Naive B cell (primary cell): ENCODE results near the gene PPEF2. TPM values are rescaled to one million over a fixed set of nuclear protein-coding genes. Genes with fewer than 3 reads are reported as not detected.
"Not testable (repeated sequence)": the region's sequence is repeated elsewhere in the genome, so short reads cannot be mapped to it uniquely, and the experiment has no call there.

Experiments
- ATAC-seq, 2 donors: fragments of 150-1000 bp; cut with Tn5 transposase; 2 replicates each; pipeline ENCODE4 v1.10.0; 2021; ENCODE audit warnings: low read depth in 2 of 2, mild to moderate bottlenecking in 2 of 2, moderate library complexity in 2 of 2
- DNase-seq: peaks from one replicate; pipeline ENCODE4 v3.0.0; 2022
- H3K27ac Mint-ChIP-seq, 6 donors: one replicate each; pipeline ENCODE4 v1.8.0; 2020 to 2022; ENCODE audit warnings: mild to moderate bottlenecking in 6 of 6, mixed read lengths in 6 of 6, moderate library complexity in 5 of 6, inconsistent platforms in 2 of 6
- H3K27me3 Mint-ChIP-seq, 3 donors: one replicate each; pipeline ENCODE4 v1.8.0; 2021 to 2022; ENCODE audit warnings: mixed read lengths in 3 of 3, mild to moderate bottlenecking in 1 of 3
- H3K36me3 Mint-ChIP-seq, 2 donors: one replicate each; pipeline ENCODE4 v1.8.0; 2020 to 2022; ENCODE audit warnings: mixed read lengths in 2 of 2, inconsistent platforms in 1 of 2, mild to moderate bottlenecking in 1 of 2
- H3K4me1 Mint-ChIP-seq, 3 donors: one replicate each; pipeline ENCODE4 v1.8.0; 2020 to 2022; ENCODE audit warnings: mixed read lengths in 3 of 3, inconsistent platforms in 1 of 3, mild to moderate bottlenecking in 1 of 3, moderate library complexity in 1 of 3
- H3K4me3 Mint-ChIP-seq, 8 donors: one replicate each; pipeline ENCODE4 v1.8.0; 2020 to 2022; ENCODE audit warnings: mild to moderate bottlenecking in 8 of 8, mixed read lengths in 8 of 8, moderate library complexity in 8 of 8, inconsistent platforms in 2 of 8
- H3K9me3 Mint-ChIP-seq, 7 donors: one replicate each; pipeline ENCODE4 v1.8.0; 2020 to 2022; ENCODE audit warnings: mixed read lengths in 7 of 7, mild to moderate bottlenecking in 5 of 7, inconsistent platforms in 2 of 7, moderate library complexity in 1 of 7
- polyA plus RNA-seq, 6 donors: library from polyadenylated mRNA; unstranded; fragments of 300-500 nt; fragmentation: Illumina TruSeq; gene quantifications; one replicate each; pipeline ENCODE4 v1.2.3, GENCODE V29; 2021; ENCODE audit warnings: low read depth in 6 of 6

PPEF2 gene
- polyA plus RNA-seq, 6 donors from 2014 or later = not detected

- Mint-ChIP-seq H3K27ac (no peak overlapping the region), H3K9me3 (no peaks in the 10 kb centered on the region), H3K27me3 (peaks cover 0 to 21% (median 4%) of the 10 kb centered on the region in 3 donors), H3K36me3 (no peaks in the 10 kb centered on the region), H3K4me1 (no peaks in the 10 kb centered on the region), H3K4me3 (no peak overlapping the region)
- ATAC-seq = no peak
- DNase-seq = no peak
Observed at GRCh38 chr4:75880278-75880677, 22.0 kb downstream of the PPEF2 start.

GRCh38 chr4:75878246-75878756, 24.0 kb downstream of the PPEF2 start:
- H3K36me3 Mint-ChIP-seq = no peaks in the 10 kb centered on the region
- DNase-seq (no peak), ATAC-seq (no peak)
- no peaks in the 10 kb centered on the region for H3K4me1 Mint-ChIP-seq
- H3K27me3 Mint-ChIP-seq = peaks cover 0 to 22% (median 4%) of the 10 kb centered on the region in 3 donors
- H3K9me3 Mint-ChIP-seq = no peaks in the 10 kb centered on the region
- H3K4me3 Mint-ChIP-seq = no peak overlapping the region
- peak overlapping the region in 1 of 6 donors; percentile 26 for H3K27ac Mint-ChIP-seq

GRCh38 chr4:75876218-75876617, 26.0 kb downstream of the PPEF2 start:
- H3K27me3 Mint-ChIP-seq = peaks cover 0 to 15% (median 6%) of the 10 kb centered on the region in 3 donors
- H3K4me1 Mint-ChIP-seq = no peaks in the 10 kb centered on the region
- no peaks in the 10 kb centered on the region for H3K36me3 Mint-ChIP-seq
- H3K9me3 Mint-ChIP-seq = no peaks in the 10 kb centered on the region
- H3K4me3 Mint-ChIP-seq = no peak overlapping the region
- ATAC-seq (no peak), DNase-seq (no peak)
- H3K27ac Mint-ChIP-seq = no peak overlapping the region

GRCh38 chr4:75869100-75869499, 33.2 kb downstream of the PPEF2 start:
- no peaks in the 10 kb centered on the region for H3K36me3 Mint-ChIP-seq
- H3K27ac Mint-ChIP-seq = no peak overlapping the region
- DNase-seq (no peak), ATAC-seq (no peak)
- no peak overlapping the region for H3K4me3 Mint-ChIP-seq
- H3K9me3 Mint-ChIP-seq = no peaks in the 10 kb centered on the region
- peaks cover 0 to 9% (median 4%) of the 10 kb centered on the region in 3 donors for H3K27me3 Mint-ChIP-seq
- H3K4me1 Mint-ChIP-seq = no peaks in the 10 kb centered on the region

- DNase-seq = no peak
Observed at GRCh38 chr4:75867130-75867529, 35.1 kb downstream of the PPEF2 start.

GRCh38 chr4:75860606-75861005, 41.6 kb downstream of the PPEF2 start:
- no peak overlapping the region for H3K4me3 Mint-ChIP-seq
- H3K27me3 Mint-ChIP-seq = peaks cover 4 to 15% (median 10%) of the 10 kb centered on the region in 3 donors

More at GRCh38 chr4:75867130-75867529, 35.1 kb downstream of the PPEF2 start:
- H3K4me1 Mint-ChIP-seq = no peaks in the 10 kb centered on the region
- H3K9me3 Mint-ChIP-seq = peaks cover 0 to 9% (median 0%) of the 10 kb centered on the region in 7 donors
- peaks cover 4 to 9% (median 8%) of the 10 kb centered on the region in 3 donors for H3K27me3 Mint-ChIP-seq
- H3K27ac Mint-ChIP-seq = no peak overlapping the region
- no peak for ATAC-seq
- no peaks in the 10 kb centered on the region for H3K36me3 Mint-ChIP-seq
- no peak overlapping the region for H3K4me3 Mint-ChIP-seq

GRCh38 chr4:75858721-75859120, 43.5 kb downstream of the PPEF2 start:
- no peak overlapping the region for H3K4me3 Mint-ChIP-seq

More at GRCh38 chr4:75860606-75861005, 41.6 kb downstream of the PPEF2 start:
- no peak for DNase-seq
- ATAC-seq = no peak
- peaks cover 0 to 18% (median 1%) of the 10 kb centered on the region in 7 donors for H3K9me3 Mint-ChIP-seq
- no peaks in the 10 kb centered on the region for H3K36me3 Mint-ChIP-seq
- H3K4me1 Mint-ChIP-seq = no peaks in the 10 kb centered on the region
- no peak overlapping the region for H3K27ac Mint-ChIP-seq

GRCh38 chr4:75849461-75849860, 52.8 kb downstream of the PPEF2 start:
- no peaks in the 10 kb centered on the region for H3K36me3 Mint-ChIP-seq
- H3K4me1 Mint-ChIP-seq = peaks cover 0 to 7% (median 0%) of the 10 kb centered on the region in 3 donors
- ATAC-seq (no peak), DNase-seq (no peak)
- H3K9me3 Mint-ChIP-seq = peaks cover 0 to 4% (median 0%) of the 10 kb centered on the region in 7 donors
- no peak overlapping the region for H3K4me3 Mint-ChIP-seq
- H3K27me3 Mint-ChIP-seq = peaks cover 14 to 23% (median 19%) of the 10 kb centered on the region in 3 donors
- H3K27ac Mint-ChIP-seq = peak overlapping the region in 1 of 6 donors; percentile 69

More at GRCh38 chr4:75858721-75859120, 43.5 kb downstream of the PPEF2 start:
- Mint-ChIP-seq H3K4me1 (no peaks in the 10 kb centered on the region), H3K36me3 (no peaks in the 10 kb centered on the region), H3K27ac (no peak overlapping the region), H3K9me3 (peaks cover 0 to 18% (median 2%) of the 10 kb centered on the region in 7 donors), H3K27me3 (peaks cover 10 to 14% (median 13%) of the 10 kb centered on the region in 3 donors)
- no peak for ATAC-seq
- DNase-seq = no peak

- H3K4me3 Mint-ChIP-seq = no peak overlapping the region
- H3K27ac Mint-ChIP-seq = peak overlapping the region in 2 of 6 donors; percentile 24 to 69
- DNase-seq (no peak), ATAC-seq (no peak)
- peaks cover 0 to 7% (median 0%) of the 10 kb centered on the region in 3 donors for H3K4me1 Mint-ChIP-seq
- H3K9me3 Mint-ChIP-seq = peaks cover 0 to under 1% (median 0%) of the 10 kb centered on the region in 7 donors
- H3K36me3 Mint-ChIP-seq = no peaks in the 10 kb centered on the region
- H3K27me3 Mint-ChIP-seq = peaks cover 14 to 20% (median 15%) of the 10 kb centered on the region in 3 donors
Observed at GRCh38 chr4:75848891-75849290, 53.4 kb downstream of the PPEF2 start.

GRCh38 chr4:75848171-75848760, 54.0 kb downstream of the PPEF2 start:
- Mint-ChIP-seq H3K4me3 (peak overlapping the region in 1 of 8 donors; percentile 27), H3K27me3 (peaks cover 8 to 14% (median 13%) of the 10 kb centered on the region in 3 donors)
- H3K9me3 Mint-ChIP-seq, H3K4me1 Mint-ChIP-seq, H3K36me3 Mint-ChIP-seq, H3K27ac Mint-ChIP-seq: not testable (repeated sequence)
- DNase-seq (peak; percentile 29), ATAC-seq (peak; percentile 69 to 70)

GRCh38 chr4:75845992-75846391, 56.3 kb downstream of the PPEF2 start:
- Mint-ChIP-seq H3K27ac (no peak overlapping the region), H3K4me1 (peaks cover 0 to 7% (median 0%) of the 10 kb centered on the region in 3 donors), H3K36me3 (no peaks in the 10 kb centered on the region), H3K9me3 (no peaks in the 10 kb centered on the region), H3K4me3 (no peak overlapping the region), H3K27me3 (peaks cover 5 to 8% (median 7%) of the 10 kb centered on the region in 3 donors)
- no peak for ATAC-seq
- DNase-seq = no peak

- Mint-ChIP-seq H3K9me3 (no peaks in the 10 kb centered on the region), H3K27me3 (peaks cover under 1 to 3% (median under 1%) of the 10 kb centered on the region in 3 donors), H3K4me3 (no peak overlapping the region), H3K36me3 (no peaks in the 10 kb centered on the region), H3K27ac (peak overlapping the region in 2 of 6 donors; percentile 6 to 87), H3K4me1 (peaks cover 0 to 7% (median 0%) of the 10 kb centered on the region in 3 donors)
- no peak for DNase-seq
- ATAC-seq = no peak
Observed at GRCh38 chr4:75844151-75844662, 58.0 kb downstream of the PPEF2 start.

GRCh38 chr4:75843596-75843995, 58.7 kb downstream of the PPEF2 start:
- no peaks in the 10 kb centered on the region for H3K9me3 Mint-ChIP-seq
- H3K27ac Mint-ChIP-seq = no peak overlapping the region
- no peaks in the 10 kb centered on the region for H3K36me3 Mint-ChIP-seq

More at GRCh38 chr4:75843596-75843995, 58.7 kb downstream of the PPEF2 start:
- no peak for DNase-seq
- H3K27me3 Mint-ChIP-seq = peaks cover 0 to 3% (median 0%) of the 10 kb centered on the region in 3 donors
- H3K4me3 Mint-ChIP-seq = no peak overlapping the region
- peaks cover 0 to 7% (median 0%) of the 10 kb centered on the region in 3 donors for H3K4me1 Mint-ChIP-seq
- ATAC-seq = no peak
